ENCODE measurements around the gene TCEA3.

The TCEA3 gene

DNA sequence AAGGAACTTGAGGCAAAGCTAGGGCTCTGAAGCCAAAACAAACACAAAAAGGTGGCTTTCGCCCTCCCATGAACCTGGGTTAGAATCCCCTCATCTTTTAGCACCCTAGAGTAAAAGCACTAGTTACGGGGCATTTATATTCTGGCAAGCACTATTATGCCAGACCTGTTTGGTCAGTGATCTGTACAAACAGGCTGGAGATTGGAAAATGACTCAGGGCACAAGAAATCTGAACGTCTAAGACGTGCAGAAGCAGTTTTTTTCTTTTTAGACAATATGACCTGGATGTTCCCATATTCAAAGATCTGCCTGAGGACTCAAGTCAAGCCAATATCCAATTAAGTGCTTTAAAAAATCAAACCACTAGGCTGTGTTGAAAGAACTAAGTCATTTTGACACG, 58.0 kb downstream of the TCEA3 start:
- DNase-seq, result no peak

DNA sequence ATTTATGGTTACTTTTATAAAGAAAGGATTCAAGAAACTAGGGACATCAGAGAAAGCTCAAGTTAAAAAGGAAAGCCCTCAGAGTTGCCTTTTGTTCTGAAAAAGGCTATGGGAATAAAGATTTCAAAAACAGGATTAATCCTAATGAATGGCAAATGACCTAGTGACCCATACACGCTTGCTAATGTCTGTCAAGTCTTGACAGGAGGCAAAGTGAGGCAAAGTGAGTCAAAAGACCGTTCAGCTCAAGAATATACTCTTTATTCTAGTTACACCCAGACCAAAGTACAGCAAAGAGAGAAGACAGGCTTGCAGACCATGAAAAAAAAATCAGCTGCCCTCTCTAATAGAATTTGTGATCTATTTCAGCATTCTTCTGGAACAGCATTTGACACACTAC, 58.4 kb downstream of the TCEA3 start:
- DNase-seq, result no peak

DNA sequence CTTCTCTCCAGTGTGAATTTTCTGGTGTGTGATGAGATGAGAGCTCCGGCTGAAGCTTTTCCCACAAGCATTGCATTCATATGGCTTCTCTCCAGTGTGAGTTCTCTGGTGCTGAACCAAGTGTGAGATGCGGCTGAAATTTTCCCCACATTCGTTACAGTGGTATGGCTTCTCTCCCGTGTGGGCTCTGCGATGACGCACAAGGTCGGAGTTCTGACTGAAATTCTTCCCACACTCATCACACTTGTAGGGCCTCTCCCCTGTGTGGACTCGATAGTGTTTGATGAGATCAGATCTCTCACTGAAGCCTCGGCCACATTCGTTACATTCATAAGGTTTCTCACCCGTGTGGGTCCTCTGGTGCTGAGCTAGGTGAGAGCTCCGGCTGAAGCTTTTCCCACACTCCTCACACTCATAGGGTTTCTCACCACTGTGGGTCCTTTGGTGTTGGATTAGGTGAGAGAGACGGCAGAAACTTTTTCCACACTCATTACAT, 62.3 kb downstream of the TCEA3 start:
- no peak for DNase-seq

DNA sequence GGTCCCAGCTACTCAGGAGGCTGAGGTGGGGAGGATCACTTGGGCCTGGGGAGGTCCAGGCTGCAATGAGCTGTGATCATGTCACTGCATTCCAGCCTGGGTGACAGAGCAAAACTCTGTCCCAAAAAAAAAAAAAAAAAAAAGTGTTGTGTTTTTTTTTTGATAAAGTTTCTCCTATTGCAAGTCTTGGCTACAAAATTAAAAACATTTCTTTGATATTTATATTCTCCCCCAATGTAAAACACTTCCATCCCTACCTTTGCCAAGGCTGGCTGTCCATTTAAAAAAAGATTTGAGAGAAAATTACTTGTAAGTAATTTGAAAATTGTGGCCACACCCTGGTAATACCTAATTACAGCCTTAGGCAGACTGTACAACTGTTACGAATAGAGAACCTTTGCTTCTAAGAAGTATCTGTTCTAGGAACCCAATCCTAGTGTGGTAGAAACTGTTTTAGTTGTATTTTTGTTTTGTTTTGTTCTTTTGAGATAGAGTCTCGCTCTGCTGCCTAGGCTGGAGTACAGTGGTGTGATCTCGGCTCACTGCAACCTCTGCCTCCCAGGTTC, 66.2 kb downstream of the TCEA3 start:
- no peak for DNase-seq

DNA sequence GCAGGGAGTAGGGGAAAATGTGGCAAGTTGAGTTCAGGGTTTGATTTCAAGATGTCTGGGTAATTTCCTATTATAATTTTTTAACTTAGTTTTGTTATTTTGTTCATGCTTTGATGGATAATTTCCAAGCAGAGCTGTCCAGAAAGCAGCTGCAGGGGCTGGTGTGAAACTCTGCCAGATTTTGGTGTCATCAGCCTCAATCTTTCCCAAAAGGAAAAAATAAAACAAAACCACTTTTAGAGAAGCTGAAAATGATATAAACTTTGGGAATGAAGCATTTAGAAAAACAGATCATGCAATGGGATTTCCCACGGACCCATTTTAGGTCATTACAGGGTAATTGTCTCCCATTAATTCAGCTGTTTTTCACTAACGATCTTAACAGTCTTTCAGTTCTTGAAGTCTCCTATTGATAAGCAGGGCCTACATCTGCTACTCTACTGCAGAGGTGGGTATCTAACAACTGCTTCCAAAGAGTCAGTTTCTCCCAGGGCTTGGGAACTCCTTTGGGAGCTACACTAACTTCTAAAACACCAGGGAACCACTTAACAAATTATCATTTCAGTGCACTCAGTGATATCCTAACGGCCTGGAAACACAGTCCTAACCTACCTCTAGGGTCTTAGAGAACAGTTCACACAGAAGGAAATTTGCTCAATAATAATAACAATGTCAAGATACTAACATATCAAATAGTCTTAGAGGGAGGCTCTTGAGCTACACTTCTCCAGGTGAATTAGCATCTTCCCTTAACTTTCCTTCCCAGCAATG, 67.2 kb downstream of the TCEA3 start:
- DNase-seq, result no peak

DNA sequence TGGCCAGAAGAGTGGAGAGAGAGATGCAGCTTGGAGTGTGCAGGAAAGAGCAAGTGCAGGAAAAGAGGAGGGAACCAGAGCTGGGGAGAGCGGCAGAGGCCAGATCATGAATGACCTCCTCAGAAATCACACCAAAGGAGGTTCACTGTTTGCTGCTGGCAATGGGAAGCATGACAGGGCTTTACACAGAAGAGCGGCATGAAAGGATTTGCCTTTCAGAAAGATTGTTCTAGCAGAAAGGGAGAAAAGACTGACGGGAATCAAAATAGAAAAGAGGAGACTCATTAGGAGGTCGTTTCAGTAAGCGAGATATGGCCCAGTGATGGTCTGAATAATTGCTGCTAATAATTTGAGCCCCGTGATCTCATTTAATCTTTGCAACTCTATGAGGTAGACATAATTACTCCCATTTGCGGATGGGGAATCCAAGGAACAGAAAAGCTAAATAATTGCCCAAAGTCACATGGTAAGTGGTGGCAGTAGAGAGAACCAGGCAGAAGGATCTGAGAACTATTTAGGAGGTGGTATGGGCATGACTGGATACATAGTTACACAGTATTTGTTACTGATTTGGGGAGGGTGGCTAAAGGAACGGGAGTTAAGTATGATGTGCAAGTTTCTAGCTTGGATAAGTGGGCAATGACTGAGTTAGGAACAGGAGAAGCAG, 67.9 kb downstream of the TCEA3 start:
- DNase-seq, result no peak

DNA sequence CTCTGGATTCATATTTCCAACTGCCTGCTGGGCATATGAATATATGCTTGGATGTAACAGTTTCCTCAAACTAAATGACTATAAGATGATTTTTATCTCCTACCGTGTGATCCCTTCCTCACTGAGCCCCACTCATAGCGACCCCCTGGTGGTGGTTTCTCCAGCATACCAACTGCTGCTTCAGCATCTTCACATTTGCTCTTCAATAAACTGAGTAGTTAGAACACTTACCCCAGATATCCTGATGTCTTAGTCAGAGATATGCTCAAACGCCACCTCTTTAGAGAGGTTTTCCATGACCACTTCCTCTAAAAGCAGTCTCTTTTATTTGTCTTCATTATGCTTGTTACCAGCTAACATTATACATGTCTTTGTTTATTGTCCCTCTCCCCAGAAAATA, 70.3 kb downstream of the TCEA3 start:
- DNase-seq, result no peak

DNA sequence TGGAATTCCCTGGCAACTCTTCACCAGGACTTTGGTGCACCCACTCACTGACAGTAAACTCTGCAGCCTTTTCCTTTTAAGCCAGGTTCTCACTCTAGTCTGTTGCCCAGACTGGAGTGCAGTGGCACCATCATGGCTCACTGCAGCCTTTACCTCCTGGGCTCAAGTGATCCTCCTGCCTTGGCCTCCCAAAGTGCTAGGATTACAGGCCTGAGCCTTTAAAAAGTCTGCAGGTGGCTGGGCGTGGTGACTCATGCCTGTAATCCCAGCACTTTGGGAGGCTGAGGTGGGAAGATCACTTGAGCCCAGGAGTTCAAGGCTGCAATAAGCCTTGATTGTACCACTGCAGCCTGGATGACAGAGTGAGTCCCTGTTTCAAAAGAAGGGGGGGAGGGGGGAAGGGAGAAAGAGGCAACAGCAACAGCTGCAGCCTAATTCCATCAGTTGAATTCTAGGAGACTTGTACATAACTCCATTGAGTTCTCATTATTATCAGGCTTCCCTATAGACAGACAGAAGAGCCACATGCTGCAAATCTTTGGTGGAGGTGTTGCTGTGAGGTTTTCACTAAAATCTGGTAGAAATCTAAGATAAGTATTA, 72.4 kb downstream of the TCEA3 start:
- no peak for DNase-seq

DNA sequence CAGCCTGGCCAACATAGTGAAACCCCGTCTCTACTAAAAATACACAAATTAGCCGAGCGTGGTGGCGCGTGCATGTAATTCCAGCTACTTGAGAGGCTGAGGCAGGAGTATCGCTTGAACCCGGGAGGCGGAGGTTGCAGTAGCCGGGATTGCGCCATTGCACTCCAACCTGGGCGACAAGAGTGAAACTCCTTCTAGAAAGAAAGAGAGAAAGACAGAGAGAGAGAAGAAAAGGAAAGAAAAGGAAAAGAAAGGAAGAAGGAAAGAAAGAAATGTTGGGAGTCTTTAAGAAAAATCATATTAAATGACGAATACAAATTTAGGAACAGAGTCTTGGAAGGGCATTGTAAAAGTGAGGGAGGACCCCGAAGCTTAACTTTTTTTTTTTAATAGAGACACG, 78.6 kb downstream of the TCEA3 start:
- DNase-seq, result no peak

DNA sequence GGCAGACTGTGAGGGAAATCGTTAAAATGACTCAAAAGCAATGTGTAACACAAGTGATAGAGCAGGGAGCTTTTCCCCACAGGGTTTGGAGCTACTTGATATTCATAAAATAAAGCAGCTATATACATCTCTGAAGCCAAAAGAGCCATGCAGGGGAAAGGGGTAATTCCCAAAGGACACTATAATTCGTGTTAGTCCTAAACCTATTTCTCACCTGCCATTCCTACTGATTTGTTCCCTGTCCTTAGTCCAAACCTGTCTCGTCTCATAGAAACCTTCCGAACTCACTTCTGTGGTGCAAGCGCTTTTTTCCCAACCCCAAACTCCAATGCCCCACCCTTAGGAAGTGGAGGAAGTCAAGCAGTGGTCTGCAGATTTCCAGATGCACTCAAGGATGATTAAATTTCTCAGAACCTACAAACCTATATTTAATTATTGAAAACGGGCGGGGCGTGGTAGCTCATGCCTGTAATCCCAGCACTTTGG, 79.5 kb downstream of the TCEA3 start:
- DNase-seq, result no peak

DNA sequence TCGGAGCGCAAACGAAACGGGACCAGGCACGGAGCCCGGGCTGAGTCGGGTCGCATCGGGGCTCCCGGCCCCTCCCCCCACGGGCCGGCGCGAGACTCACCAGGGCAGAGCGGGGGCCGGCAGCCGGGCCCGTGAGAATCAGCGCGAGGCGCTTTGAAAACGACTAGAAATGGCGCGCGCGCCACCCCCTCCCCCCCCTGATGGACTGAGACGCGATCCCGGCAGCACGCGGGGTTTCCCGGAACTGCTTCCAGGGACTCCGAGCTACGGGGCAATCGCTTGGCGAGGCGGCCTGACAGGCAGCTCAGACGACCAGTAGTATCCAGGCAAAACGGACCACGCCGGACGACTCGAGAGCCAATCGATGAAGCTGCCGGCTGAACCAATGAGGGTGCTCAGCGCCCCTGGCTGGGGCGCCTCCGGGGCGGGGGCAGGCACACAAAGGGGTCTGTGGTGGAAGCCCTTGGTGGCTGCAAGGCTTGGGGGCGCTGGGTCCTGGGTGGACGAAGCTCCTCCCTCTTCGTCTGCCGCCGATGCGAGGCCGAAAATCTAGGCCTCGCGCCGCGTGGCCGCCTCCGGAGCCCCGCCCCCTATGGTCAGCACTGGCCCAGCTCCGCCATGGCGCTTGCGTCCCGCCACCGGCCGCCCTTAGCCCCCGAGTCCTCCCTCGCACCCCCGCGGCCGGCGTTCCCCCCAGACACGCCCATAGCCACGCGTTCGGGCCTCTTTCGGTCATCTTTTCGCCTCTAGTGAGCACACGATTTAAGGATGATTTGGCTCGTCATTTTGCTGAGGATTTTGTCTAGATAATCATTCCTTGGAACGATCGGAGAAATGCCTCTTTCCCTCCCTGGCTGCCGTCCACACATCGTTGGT, 80.2 kb downstream of the TCEA3 start, which contains the start of gene HNRNPR:
Gene HNRNPR, minus strand, starts transcription at position 174 of the 876 bp plus-strand sequence. CDS start 3,276 bp downstream, outside the sequence.
- DNase-seq, result peak; percentile 97

DNA sequence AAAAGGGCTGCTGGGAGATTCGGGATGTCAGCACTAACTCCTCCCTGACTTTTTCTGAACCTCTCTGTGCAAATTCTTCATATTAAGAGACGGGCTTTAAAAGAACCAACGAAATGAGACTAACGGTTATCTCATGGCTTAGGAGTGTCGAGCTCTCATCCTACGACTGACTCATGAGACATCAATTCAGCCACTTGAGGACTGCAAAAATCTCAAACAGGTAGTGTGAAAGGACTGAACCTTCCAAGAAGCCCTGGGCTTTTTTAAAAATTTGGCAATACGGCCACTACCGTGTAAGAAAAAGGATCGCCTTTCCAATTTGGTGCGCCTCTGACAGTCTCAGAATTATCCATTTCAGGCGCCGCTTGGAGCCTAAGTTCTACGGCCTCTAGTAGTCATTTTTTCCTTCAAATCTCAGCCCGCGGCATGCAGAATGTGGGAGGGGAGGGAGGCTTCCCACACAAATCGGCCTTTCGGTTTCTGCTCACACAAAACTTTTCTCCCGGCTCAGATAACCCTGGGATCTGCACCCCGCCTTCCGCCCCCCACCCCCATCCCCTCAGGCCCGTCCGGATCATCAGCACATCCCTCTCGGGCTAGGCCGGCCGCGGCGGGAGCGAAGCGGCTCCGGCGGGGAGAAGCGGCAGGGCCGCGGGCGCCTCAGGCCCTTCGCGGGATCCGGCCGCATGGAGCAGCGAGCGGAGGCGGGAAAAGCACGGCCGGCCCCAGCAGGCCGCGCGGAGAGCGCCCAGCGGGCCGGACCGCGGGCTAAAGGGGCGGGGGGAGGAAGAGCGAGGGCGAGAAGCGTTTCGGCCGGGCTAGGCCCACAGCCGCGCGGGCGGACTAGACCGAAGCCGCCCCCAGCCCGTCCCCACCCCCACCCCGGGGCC, 81.1 kb downstream of the TCEA3 start:
- peak; percentile 15 for DNase-seq

DNA sequence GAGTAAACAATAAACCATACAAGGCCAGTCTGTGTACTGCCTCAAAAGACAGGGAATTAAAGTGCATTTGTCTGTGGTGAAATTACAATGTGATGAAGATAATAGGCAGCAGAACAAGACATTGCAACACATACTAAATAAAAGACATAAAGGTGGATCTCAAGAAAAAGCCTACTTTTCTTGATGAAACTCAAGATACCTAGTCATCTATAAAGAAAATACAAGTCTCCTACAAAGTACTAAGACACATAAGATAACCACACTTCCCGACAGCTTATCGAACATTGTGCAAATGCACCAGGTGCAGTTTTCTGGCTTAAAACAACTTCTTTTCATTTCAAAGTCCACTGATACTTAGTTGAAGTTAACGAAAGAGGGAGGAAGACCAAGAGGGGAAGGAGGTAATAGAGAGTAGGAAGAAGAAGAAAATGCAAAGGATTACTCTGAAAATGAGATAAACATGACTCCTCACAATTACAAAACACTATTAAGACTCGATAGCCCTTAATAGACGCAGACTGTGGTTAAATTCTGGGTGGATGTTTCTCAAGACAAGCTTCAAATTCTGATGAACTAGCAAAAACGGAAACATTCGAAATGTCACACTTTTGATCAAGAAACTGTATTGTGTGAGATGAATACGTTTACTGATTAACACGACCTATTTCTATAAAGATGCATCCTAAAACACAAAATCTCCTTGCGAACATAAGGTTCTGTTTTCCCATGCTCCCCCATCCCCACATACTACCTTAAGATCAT, 82.4 kb downstream of the TCEA3 start:
- no peak for DNase-seq

DNA sequence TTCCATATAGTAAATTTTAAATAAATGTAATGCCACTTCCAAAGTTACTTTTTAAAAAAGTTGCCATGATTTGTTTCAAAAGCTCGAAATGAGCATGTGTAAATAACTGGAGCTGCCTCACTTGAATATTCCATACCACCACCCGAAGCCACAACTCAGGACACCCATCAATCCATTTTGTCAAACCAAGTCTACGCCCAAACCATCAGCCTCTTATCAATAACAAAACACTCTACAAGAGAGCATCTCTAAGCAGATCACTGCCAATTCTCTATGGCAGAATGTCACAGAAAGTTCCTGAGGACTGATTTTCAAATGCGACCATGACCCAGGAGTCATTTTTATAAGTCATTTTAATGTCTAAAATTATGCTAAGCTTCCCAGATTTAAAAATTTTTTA, 84.9 kb downstream of the TCEA3 start:
- DNase-seq, result no peak

DNA sequence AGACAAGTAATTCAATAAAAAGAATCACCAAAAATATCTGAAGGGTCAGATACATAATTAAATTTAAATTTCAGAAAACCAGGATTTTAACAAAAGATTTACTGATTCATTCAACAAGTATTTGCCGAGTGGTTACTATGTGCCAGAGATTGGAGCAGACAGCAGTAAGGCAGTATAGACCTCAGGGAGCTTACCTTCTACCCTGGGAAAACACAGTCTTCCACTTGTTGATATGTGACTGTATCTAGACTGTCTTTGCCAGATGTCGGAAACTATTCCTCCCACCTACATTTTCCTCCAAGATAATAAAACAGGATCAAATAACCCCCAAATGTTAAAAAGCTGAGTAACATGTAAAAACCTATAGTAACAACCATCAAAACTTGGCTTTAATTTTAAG, 86.7 kb downstream of the TCEA3 start:
- no peak for DNase-seq

DNA sequence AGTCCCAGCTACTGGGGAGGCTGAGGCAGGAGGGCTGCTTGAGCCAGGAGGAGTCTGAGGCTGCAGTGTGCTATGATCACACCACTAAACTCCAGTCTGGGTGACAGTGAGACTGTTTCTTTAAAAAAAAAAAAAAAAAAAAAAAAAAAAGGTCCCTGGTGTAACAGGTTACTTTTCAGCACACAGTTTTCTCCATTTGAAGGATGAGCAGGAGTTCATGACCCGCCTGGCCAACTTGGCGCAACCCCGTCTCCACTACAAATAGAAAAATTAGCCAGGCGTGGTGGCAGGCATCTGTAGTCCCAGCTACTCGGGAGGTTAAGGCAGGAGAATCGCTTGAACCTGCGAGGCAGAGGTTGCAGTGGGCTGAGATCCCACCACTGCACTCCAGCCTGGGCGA, 92.8 kb downstream of the TCEA3 start:
- no peak for DNase-seq
